Kidney (tissue), 14 donors: Measurements from ENCODE around the gene SEC11A. TPM values are rescaled to one million over a fixed set of nuclear protein-coding genes. Genes with fewer than 3 reads are reported as not detected.

ENCODE experiments used
- DNase-seq, 5 donors: peaks; one replicate each; pipeline ENCODE4 v3.0.0-alpha.2; 2013 to 2020
- FAIRE-seq: peaks from 2 replicates; lab custom pipeline; 2012; peaks lifted over from hg19 to GRCh38; lab: Jason Lieb, UNC
- H3K27ac ChIP-seq, 2 donors: one replicate each; pipeline ENCODE4 v1.7.0; 2013; ENCODE audit warnings: low read depth in 2 of 2, low read length in 2 of 2, inconsistent platforms in 1 of 2
- H3K27me3 ChIP-seq: one replicate; pipeline ENCODE4 v1.7.1; 2013; ENCODE audit warnings: low read length, inconsistent platforms; ENCODE audit not compliant: control insufficient read depth, insufficient read depth
- H3K36me3 ChIP-seq, 3 donors: one replicate each; pipeline versions ENCODE4 v1.7.0 to v1.7.1; 2013; ENCODE audit warnings: low read length in 3 of 3, control low read depth in 1 of 3, inconsistent platforms in 1 of 3; ENCODE audit not compliant: insufficient read depth in 3 of 3, control insufficient read depth in 2 of 3
- H3K4me1 ChIP-seq, 3 donors: one replicate each; pipeline versions ENCODE4 v1.7.0 to v1.7.1; 2013; ENCODE audit warnings: low read length in 3 of 3, inconsistent platforms in 1 of 3, low read depth in 1 of 3; ENCODE audit not compliant: control insufficient read depth in 2 of 3, insufficient read depth in 2 of 3
- H3K4me3 ChIP-seq, 3 donors: one replicate each; pipeline versions ENCODE4 v1.7.0 to v1.8.1; 2013; ENCODE audit warnings: low read length in 3 of 3, control low read depth in 1 of 3, inconsistent platforms in 1 of 3
- H3K9ac ChIP-seq, 3 donors: one replicate each; pipeline versions ENCODE4 v1.7.0 to v1.7.1; 2013; ENCODE audit warnings: low read length in 3 of 3, control low read depth in 1 of 3, inconsistent platforms in 1 of 3
- H3K9me3 ChIP-seq, 3 donors: one replicate each; pipeline versions ENCODE4 v1.7.0 to v1.7.1; 2013; ENCODE audit warnings: low read length in 3 of 3, control low read depth in 1 of 3, inconsistent platforms in 1 of 3; ENCODE audit not compliant: control insufficient read depth in 2 of 3, insufficient read depth in 1 of 3
- CTCF ChIP-seq: IDR thresholded peaks from 3 replicates; pipeline ENCODE4 v1.5.1; 2012; ENCODE audit warnings: mild to moderate bottlenecking, moderate library complexity, borderline replicate concordance; ENCODE audit not compliant: insufficient read depth; ENCODE audit errors: extremely low read depth
- intact Hi-C: fragments of 100-400 bp; cut with DNase I; formaldehyde crosslinking; loops from one replicate; pipeline ENCODE4 v1.11.1; 2022
- polyA plus RNA-seq: library from polyadenylated mRNA; stranded (reverse); fragments of 350-450 nt; fragmentation: Illumina TruSeq; extraction: RNeasy Lipid Tissue Mini Kit (QIAGEN cat#74804); gene quantifications from one replicate; pipeline ENCODE4 v1.2.3, GENCODE V29; 2014; ENCODE audit warnings: low read depth, low replicate concordance; ENCODE audit not compliant: insufficient read depth
- total RNA-seq: library from RNA; stranded (reverse); fragmentation: NEBNext Ultra II Directional; extraction: Animal tissue kit (Norgen Biotek cat#: 25700); gene quantifications from one replicate; pipeline ENCODE4 v1.2.1, GENCODE V29; 2021
- donor health status: control.
- donor health status: control.
- donor health status: control.
- donor health status: control.
- donor health status: control.
- donor health status: DM: yes; HTN: yes; CAD: no.
- donor health status: Normal renal cell carcinoma (clear cell type).

Gene SEC11A
- total and polyA plus RNA-seq, 2 donors from 2014 or later, result 147 to 161 TPM

- no peak for FAIRE-seq
- peak overlapping the region in 2 of 3 donors; percentile 11 to 63 for H3K9ac ChIP-seq
- intact Hi-C loops, result no loop called here
- peak overlapping the region; percentile 47 to 69 for H3K27ac ChIP-seq
- H3K27me3 ChIP-seq, result no peaks in the 10 kb centered on the region
- no peak for TF ChIP-seq CTCF
- H3K4me3 ChIP-seq, result peak overlapping the region; percentile 26 to 61 (median 50)
- H3K36me3 ChIP-seq, result no peaks in the 10 kb centered on the region
- H3K4me1 ChIP-seq, result peaks cover 0 to 26% (median 11%) of the 10 kb centered on the region in 3 donors
- no peaks in the 10 kb centered on the region for H3K9me3 ChIP-seq
- DNase-seq, result no peak
Measured at GRCh38 chr15:84657748-84658079, 58.2 kb downstream of the SEC11A start.

- intact Hi-C loops, result no loop called here
- H3K4me1 ChIP-seq, result peaks cover 0 to 32% (median 11%) of the 10 kb centered on the region in 3 donors
Measured at GRCh38 chr15:84656972-84657371, 59.0 kb downstream of the SEC11A start.

GRCh38 chr15:84654689-84655453, 61.1 kb downstream of the SEC11A start:
- Histone ChIP-seq H3K36me3 (peaks cover 4 to 13% (median 9%) of the 10 kb centered on the region in 3 donors), H3K27me3 (no peaks in the 10 kb centered on the region), H3K4me3 (peak overlapping the region; percentile 97 to 99 (median 99)), H3K27ac (peak overlapping the region; percentile 78 to 93), H3K9me3 (no peaks in the 10 kb centered on the region), H3K9ac (peak overlapping the region; percentile 79 to 97 (median 96)), H3K4me1 (peaks cover 0 to 35% (median 11%) of the 10 kb centered on the region in 3 donors)
- TF ChIP-seq CTCF, result peak; percentile 69
- intact Hi-C loops, result no loop called here
- peak; percentile 81 to 89 (median 84) for DNase-seq
- no peak for FAIRE-seq

More at GRCh38 chr15:84656972-84657371, 59.0 kb downstream of the SEC11A start:
- no peaks in the 10 kb centered on the region for H3K27me3 ChIP-seq
- DNase-seq (no peak), FAIRE-seq (no peak)
- H3K36me3 ChIP-seq, result peaks cover 0 to 4% (median 2%) of the 10 kb centered on the region in 3 donors
- no peak overlapping the region for H3K27ac ChIP-seq
- no peak for TF ChIP-seq CTCF
- no peak overlapping the region for H3K9ac ChIP-seq
- H3K4me3 ChIP-seq, result no peak overlapping the region
- no peaks in the 10 kb centered on the region for H3K9me3 ChIP-seq
